ENCODE measurements around the gene SLC9B2.

SLC9B2 gene

GRCh38 chr4:103052145-103052544, 24.4 kb downstream of the SLC9B2 start:
- ATAC-seq = no peak
- TF ChIP-seq TOX (CRISPR knock-in tag; IDR thresholded peaks at IDR 0.05; ENCODE audit: borderline replicate concordance) (no peak), RARB (CRISPR knock-in tag; IDR thresholded peaks at IDR 0.05) (no peak), ARNTL (CRISPR knock-in tag; IDR thresholded peaks at IDR 0.05; ENCODE audit: borderline replicate concordance, low read depth) (no peak), GLIS3 (CRISPR knock-in tag; IDR thresholded peaks at IDR 0.05) (no peak), TCF4 (CRISPR knock-in tag; IDR thresholded peaks at IDR 0.05; ENCODE audit: borderline replicate concordance) (no peak), PPARA (CRISPR knock-in tag; IDR thresholded peaks at IDR 0.05; ENCODE audit: borderline replicate concordance) (no peak), POU6F1 (CRISPR knock-in tag; IDR thresholded peaks at IDR 0.05; ENCODE audit: borderline replicate concordance, low read depth) (no peak), CREB5 (CRISPR knock-in tag; IDR thresholded peaks at IDR 0.05; ENCODE audit: low read depth) (no peak), ZC3H10 (CRISPR knock-in tag; IDR thresholded peaks at IDR 0.05) (no peak), TSHZ2 (CRISPR knock-in tag; IDR thresholded peaks at IDR 0.05) (no peak), OSR1 (CRISPR knock-in tag; IDR thresholded peaks at IDR 0.05) (no peak), CSDC2 (CRISPR knock-in tag; IDR thresholded peaks at IDR 0.05) (no peak), ZNF70 (CRISPR knock-in tag; IDR thresholded peaks at IDR 0.05) (no peak)

GRCh38 chr4:103050736-103051436, 25.7 kb downstream of the SLC9B2 start:
- peak; percentile 40; the same call in 1 of the 3 replicates for ATAC-seq
- TF ChIP-seq TCF4 (CRISPR knock-in tag; IDR thresholded peaks at IDR 0.05; ENCODE audit: borderline replicate concordance) (no peak), ZNF70 (CRISPR knock-in tag; IDR thresholded peaks at IDR 0.05) (no peak), CSRNP3 (CRISPR knock-in tag; IDR thresholded peaks at IDR 0.05) (no peak), ZFP30 (CRISPR knock-in tag; IDR thresholded peaks at IDR 0.05) (no peak)

GRCh38 chr4:103046416-103047290, 29.9 kb downstream of the SLC9B2 start:
- ATAC-seq = peak; percentile 96
- TF ChIP-seq ESRRG (CRISPR knock-in tag; IDR thresholded peaks at IDR 0.05) (no peak), ZC3H10 (CRISPR knock-in tag; IDR thresholded peaks at IDR 0.05) (no peak), ZFP30 (CRISPR knock-in tag; IDR thresholded peaks at IDR 0.05) (no peak), POU6F1 (CRISPR knock-in tag; IDR thresholded peaks at IDR 0.05; ENCODE audit: borderline replicate concordance, low read depth) (no peak), RARB (CRISPR knock-in tag; IDR thresholded peaks at IDR 0.05) (no peak), ZFP3 (CRISPR knock-in tag; IDR thresholded peaks at IDR 0.05) (no peak), ZNF70 (CRISPR knock-in tag; IDR thresholded peaks at IDR 0.05) (no peak), CSRNP3 (CRISPR knock-in tag; IDR thresholded peaks at IDR 0.05) (no peak), GLIS3 (CRISPR knock-in tag; IDR thresholded peaks at IDR 0.05) (no peak), PPARA (CRISPR knock-in tag; IDR thresholded peaks at IDR 0.05; ENCODE audit: borderline replicate concordance) (no peak), ZNF565 (CRISPR knock-in tag; conservative IDR thresholded peaks at IDR 0.05; ENCODE audit: low read depth) (no peak), TCF4 (CRISPR knock-in tag; IDR thresholded peaks at IDR 0.05; ENCODE audit: borderline replicate concordance) (no peak), BACH2 (CRISPR knock-in tag; IDR thresholded peaks at IDR 0.05; ENCODE audit: borderline replicate concordance) (no peak), PATZ1 (CRISPR knock-in tag; IDR thresholded peaks at IDR 0.05; ENCODE audit: borderline replicate concordance) (no peak), CREB5 (CRISPR knock-in tag; IDR thresholded peaks at IDR 0.05; ENCODE audit: low read depth) (no peak), OSR1 (CRISPR knock-in tag; IDR thresholded peaks at IDR 0.05) (no peak)

Data from SK-N-SH treated with all-trans-retinoic acid at 6 μM for 48 hours (cell line).